PFSK-1 (cell line): Measurements from ENCODE around the gene USP20.

Experiments
- FOXP2 ChIP-seq: optimal IDR thresholded peaks from 2 replicates; pipeline ENCODE3; 2011; ENCODE audit warnings: borderline replicate concordance, control low read depth, inconsistent platforms; ENCODE audit not compliant: insufficient read depth; ENCODE audit errors: extremely low read length, extremely low read depth
- POLR2AphosphoS5 ChIP-seq: IDR thresholded peaks from 2 replicates; pipeline ENCODE4 v1.6.1; 2012; ENCODE audit warnings: low read depth, mild to moderate bottlenecking, control low read depth, low read length, moderate library complexity
- SIN3A ChIP-seq: IDR thresholded peaks from 2 replicates; pipeline ENCODE4 v1.6.1; 2012; ENCODE audit warnings: mild to moderate bottlenecking, low read length, moderate library complexity, borderline replicate concordance; ENCODE audit not compliant: insufficient read depth
- TAF1 ChIP-seq: IDR thresholded peaks from 2 replicates; pipeline ENCODE4 v1.6.1; 2012; ENCODE audit warnings: low read length, control low read depth, borderline replicate concordance; ENCODE audit not compliant: insufficient read depth
- TF ChIP-seq, protein P1 (sequence below), 2 experiments: IDR thresholded peaks; 2 replicates each; pipeline versions ENCODE4 v1.6.1 to v1.8.0; 2011 to 2012; ENCODE audit warnings: low read depth in 2 of 2, low read length in 2 of 2, control low read depth in 1 of 2, inconsistent platforms in 1 of 2, mild to moderate bottlenecking in 1 of 2, moderate library complexity in 1 of 2; ENCODE audit not compliant: insufficient read depth in 1 of 2

USP20 gene

DNA sequence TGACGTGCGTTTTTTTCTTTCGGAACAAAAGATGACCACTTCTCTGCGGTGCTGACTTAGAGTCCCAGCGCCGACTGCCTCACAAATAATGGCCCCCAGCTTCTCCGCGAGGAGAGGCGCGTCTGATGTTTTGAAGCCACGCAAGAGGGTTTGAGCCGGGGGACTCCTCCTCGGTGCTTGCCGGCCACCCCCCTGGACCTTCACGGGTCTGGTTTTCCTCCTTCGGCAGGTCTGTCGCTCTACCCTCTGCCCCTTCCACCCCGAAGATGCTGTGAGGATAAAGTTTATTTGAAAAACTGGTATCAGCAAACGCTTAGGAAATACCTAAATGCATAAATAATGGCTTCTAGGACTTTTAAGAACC lies 584 bp downstream of the USP20 start:
- TF ChIP-seq SIN3A: no peak
- TF ChIP-seq TAF1: no peak
- TF ChIP-seq, protein P1, sequence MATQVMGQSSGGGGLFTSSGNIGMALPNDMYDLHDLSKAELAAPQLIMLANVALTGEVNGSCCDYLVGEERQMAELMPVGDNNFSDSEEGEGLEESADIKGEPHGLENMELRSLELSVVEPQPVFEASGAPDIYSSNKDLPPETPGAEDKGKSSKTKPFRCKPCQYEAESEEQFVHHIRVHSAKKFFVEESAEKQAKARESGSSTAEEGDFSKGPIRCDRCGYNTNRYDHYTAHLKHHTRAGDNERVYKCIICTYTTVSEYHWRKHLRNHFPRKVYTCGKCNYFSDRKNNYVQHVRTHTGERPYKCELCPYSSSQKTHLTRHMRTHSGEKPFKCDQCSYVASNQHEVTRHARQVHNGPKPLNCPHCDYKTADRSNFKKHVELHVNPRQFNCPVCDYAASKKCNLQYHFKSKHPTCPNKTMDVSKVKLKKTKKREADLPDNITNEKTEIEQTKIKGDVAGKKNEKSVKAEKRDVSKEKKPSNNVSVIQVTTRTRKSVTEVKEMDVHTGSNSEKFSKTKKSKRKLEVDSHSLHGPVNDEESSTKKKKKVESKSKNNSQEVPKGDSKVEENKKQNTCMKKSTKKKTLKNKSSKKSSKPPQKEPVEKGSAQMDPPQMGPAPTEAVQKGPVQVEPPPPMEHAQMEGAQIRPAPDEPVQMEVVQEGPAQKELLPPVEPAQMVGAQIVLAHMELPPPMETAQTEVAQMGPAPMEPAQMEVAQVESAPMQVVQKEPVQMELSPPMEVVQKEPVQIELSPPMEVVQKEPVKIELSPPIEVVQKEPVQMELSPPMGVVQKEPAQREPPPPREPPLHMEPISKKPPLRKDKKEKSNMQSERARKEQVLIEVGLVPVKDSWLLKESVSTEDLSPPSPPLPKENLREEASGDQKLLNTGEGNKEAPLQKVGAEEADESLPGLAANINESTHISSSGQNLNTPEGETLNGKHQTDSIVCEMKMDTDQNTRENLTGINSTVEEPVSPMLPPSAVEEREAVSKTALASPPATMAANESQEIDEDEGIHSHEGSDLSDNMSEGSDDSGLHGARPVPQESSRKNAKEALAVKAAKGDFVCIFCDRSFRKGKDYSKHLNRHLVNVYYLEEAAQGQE (IDR thresholded peaks at IDR 0.05; ENCODE audit: insufficient read depth in 1 of 2, low read depth in 2 of 2, low read length in 2 of 2): no peak
- TF ChIP-seq FOXP2: no peak
- no peak for TF ChIP-seq POLR2AphosphoS5

DNA sequence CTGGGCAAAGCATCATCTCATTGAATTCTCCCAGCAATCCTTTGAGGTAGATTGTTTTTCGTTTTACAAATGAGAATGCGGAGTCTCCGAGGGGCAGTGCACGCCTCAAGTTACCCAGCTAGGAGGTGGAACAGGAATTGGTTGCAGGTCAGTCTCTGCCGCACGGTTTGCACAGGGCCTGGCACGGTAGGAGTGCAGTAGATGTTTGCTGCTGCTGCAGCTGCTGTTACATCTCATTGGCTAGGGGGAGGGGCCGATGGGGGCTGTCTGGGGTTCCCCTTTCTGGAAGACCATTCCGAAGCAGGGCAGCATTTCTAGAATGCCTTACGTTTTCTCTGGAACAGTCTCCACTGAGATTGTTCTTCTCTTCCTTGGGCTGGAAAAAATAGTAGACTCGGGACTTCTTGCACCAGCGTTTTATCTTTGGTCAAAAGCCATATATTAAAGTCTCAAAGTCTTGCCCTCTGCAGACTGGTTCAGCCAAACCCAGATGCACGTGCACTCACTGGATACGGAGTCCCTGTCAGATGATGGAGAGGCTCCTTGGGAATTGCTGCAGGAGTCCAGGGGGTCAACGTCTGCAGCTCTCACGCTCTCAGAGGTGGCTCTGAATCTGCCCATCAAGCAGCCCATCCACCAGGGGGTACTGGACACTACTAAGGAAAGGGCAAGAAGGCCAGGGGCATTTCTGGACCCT lies 1.2 kb downstream of the USP20 start:
- TF ChIP-seq FOXP2 (no peak), POLR2AphosphoS5 (no peak), SIN3A (no peak), TAF1 (no peak)
- TF ChIP-seq, protein P1 (IDR thresholded peaks at IDR 0.05; ENCODE audit: insufficient read depth in 1 of 2, low read depth in 2 of 2, low read length in 2 of 2): no peak

DNA sequence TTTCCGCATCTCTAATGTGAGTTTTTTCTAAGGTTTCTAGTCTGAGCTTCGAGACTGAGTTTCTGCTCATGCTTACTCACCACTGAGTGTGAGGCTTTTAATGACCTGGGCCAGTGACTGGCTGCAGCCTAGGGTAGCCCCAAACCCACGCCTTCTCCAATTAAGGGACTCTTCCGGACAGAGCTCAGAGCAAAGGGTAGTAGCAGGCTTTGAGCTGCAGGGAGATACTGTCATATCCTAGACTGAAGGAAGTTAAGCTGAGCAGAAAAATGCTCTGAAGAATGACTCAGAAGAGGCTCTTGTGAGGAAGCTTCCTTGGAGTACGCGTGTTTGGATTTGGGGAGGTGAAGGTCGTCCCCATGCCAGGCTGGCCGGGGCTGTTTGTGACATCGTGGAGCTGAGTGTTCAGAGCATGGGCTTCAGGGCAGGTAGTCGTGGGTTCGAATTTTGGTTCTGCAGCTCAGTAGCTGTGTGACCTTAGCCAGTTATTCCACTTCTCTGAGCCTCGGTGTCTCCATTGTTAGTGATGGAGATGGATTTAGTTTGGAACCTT lies 3.5 kb downstream of the USP20 start:
- TF ChIP-seq TAF1 (peak; percentile 35; the same call in 1 of the 2 replicates), POLR2AphosphoS5 (no peak), SIN3A (0 out of 2 replicates have a peak, but pooled peaks have one; percentile 10)
- TF ChIP-seq, protein P1 (IDR thresholded peaks at IDR 0.05; ENCODE audit: insufficient read depth in 1 of 2, low read depth in 2 of 2, low read length in 2 of 2): peak in 1 of 2 experiments; percentile 52; a peak in 1 of 4 replicates

DNA sequence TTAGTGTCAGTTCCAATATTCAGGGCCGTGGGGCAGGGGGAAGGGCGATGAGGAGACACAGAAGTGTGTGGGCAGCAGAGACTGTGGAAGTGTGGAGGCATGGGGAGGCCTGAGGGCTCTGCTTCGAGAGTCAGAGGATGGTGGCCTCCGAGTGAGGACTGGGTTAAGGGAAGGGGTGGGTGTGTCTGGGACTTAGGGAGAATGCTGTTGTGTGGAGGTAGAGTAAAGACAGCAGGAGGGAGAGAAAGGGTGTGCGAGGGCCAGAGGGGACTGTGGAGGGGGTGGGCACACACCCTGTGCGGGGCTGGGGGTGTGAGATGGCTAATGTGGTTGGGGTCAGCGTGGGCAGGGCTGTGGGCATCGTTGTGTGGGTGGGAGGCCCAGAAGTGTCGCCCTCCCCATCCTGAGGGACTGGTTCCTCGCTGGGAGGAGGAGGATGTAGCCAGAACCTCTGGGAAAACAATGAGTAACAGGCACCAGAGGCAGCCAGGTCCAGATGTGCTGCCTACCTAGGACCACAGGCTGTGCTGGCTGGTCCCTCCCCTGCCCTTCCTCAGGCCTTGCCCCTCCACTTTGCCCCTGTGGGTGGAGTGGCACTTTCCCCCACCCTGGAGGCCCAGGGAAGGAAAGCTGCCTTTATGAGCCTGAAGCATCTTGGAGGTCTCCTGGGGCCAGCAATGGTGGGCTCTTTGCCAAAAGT lies 4.2 kb downstream of the USP20 start:
- TF ChIP-seq TAF1 (no peak), SIN3A (no peak), FOXP2 (no peak), POLR2AphosphoS5 (no peak)
- TF ChIP-seq, protein P1 (IDR thresholded peaks at IDR 0.05; ENCODE audit: insufficient read depth in 1 of 2, low read depth in 2 of 2, low read length in 2 of 2): no peak
